Activated CD4-positive, alpha-beta T cell treated with anti-CD3 and anti-CD28 coated beads, Interleukin-2, amount 50 U/mL, for 4 hours (primary cell): ENCODE measurements around the gene PRAMEF7.
"Not testable (repeated sequence)": the region's sequence is repeated elsewhere in the genome, so short reads cannot be mapped to it uniquely, and the experiment has no call there.

ENCODE experiments used
- DNase-seq, 2 experiments: peaks; one replicate each; pipeline ENCODE4 v3.0.0-alpha.2; 2020

The PRAMEF7 gene

DNA sequence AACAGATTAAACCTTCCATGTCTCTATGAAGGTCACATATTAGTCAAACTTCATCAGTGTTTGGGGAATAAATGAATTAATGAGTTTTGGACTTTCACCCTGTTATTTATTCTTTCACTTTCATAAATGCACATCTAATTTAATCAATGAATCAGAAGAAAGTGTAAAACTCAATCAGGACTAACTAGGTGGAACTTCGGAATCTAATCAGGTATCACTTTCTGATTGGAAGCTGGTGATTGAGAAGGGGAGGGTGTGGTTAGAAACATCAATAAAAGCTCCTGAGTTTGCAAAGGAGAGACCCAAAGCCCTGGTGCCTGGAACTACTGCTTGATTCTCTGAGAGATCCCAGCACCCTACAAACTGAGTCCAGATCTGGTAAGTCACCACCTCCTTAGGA, at the start of gene PRAMEF7:
PRAMEF7 (plus strand) TSS at position 301 of the 400 bp plus-strand sequence. CDS start 1,083 bp downstream, outside the sequence.
- DNase-seq = not testable (repeated sequence)

DNA sequence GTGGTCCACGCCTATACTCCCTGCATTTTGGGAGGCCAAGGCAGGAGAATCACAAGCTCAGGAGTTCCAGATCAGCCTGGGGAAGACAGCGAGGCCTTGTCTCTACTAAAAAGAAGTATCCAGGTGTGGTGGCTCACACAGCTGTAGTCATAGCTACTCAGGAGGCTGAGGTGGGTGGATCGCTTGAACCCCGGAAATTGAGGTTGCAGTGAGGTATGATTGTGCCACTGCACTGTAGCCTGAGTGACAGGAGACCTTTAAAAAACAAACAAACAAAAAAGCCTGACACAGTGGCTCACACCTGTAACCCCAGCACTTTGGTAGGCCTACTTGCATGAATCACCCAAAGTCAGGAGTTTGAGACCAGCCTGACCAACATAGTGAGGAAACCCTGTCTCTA, 38.0 kb upstream of the PRAMEF7 start:
- not testable (repeated sequence) for DNase-seq

DNA sequence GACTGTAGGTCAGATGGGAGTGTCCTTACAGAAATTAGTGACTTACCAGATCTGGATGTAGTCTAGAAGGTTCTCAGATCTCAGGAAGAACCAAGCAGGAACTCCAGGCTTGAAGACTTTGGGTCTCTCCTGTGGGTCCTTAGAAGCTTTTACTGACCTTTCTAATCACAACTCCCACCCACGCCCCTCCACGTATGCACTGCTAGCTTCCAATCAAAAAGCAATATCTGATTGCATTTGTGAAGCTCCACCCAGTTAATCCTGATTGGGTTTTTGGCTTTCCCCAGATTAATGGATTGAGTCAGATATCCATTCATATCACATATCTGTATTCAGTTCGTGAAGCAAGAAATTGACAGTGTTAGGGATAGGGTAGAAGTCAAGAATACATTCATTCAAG, 30.3 kb upstream of the PRAMEF7 start, which contains the start of gene PRAMEF4:
PRAMEF4 (minus strand) TSS at position 101 of the 400 bp plus-strand sequence. CDS start 2,807 bp downstream, outside the sequence.
- DNase-seq = not testable (repeated sequence)

DNA sequence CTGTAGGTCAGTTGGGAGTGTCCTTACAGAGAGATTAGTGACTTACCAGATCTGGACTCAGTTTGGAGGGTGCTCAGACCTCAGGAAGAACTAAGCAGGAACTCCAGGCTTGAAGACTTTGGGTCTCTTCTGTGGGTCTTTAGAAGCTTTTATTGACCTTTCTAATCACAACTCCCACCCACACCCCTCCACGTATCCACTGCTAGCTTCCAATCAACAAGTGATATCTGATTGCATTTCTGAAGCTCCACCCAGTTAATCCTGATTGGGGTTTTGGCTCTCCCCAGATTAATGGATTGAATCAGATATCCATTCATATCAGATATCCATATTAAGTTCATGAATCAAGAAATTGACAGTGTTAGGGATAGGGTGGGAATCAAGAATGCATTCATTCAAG, 18.2 kb upstream of the PRAMEF7 start, which contains the start of gene PRAMEF10:
PRAMEF10 (minus strand) TSS at position 101 of the 400 bp plus-strand sequence. CDS start 2,423 bp downstream, outside the sequence.
- DNase-seq = not testable (repeated sequence)

DNA sequence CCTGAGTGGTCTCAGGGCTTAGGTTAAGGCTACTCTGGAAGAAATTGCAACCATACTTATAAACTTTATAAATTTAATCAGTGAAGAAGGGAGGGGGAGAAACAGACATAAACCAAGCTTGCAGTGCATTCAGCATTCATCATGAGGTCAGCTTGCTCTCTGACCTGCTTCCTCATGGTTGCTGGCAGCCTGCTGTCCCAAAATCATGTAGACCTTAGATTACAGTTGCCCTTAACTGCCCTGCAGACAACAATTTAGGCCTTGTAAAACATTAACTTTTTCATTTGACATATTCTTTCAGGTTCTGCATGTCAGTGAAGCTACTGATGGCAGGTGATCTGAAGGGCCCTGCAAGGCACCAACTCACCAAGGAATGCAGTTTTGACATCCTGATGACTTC, 17.2 kb upstream of the PRAMEF7 start:
- not testable (repeated sequence) for DNase-seq

- DNase-seq = not testable (repeated sequence)
Measured at GRCh38 chr1:12903793-12904572, 12.4 kb upstream of the PRAMEF7 start.

DNA sequence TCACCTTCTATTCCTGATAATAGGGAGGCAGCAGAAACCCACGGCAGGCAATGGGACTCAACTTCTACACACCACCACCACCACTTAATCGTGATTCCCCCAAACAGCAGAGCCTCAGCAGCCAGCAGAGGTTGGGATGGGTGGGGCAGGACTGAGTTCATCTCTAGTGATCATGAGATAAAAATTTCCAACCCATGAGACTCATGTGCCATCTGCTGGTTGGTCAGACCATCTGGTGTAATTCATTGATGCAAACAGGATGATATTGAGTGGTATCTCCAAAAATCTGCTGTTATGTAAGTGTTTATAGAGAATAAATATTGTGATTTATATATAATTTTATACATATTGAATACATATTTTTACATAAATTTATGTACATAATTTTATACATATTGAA, 5.3 kb downstream of the PRAMEF7 start:
- not testable (repeated sequence) for DNase-seq

- DNase-seq = not testable (repeated sequence)
Measured at GRCh38 chr1:12924368-12924767, 8.0 kb downstream of the PRAMEF7 start.

DNA sequence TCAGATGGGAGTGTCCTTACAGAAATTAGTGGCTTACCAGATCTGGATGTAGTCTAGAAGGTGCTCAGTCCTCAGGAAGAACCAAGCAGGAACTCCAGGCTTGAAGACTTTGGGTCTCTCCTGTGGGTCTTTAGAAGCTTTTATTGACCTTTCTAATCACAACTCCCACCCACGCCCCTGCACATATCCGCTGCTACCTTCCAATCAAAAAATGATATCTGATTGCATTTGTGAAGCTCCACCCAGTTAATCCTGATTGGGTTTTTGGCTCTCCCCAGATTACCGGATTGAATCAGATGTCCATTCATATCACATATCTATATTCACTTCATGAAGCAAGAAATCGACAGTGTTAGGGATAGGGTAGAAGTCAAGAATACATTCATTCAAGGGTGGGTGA, 31.1 kb downstream of the PRAMEF7 start, which contains the start of gene PRAMEF6:
PRAMEF6 (minus strand) TSS at position 101 of the 400 bp plus-strand sequence. CDS start 5,062 bp downstream, outside the sequence.
- not testable (repeated sequence) for DNase-seq
